HG02759 (cell line): ENCODE results near the gene TNFSF18.
A peak's percentile ranks its signal among the peaks of the same experiment; 100 is the strongest.

Experiments
- ATAC-seq: cut with Tn5 transposase; IDR thresholded peaks from one replicate; pipeline ENCODE4 v1.9.1; 2021; ENCODE audit warnings: mild to moderate bottlenecking, moderate library complexity; ENCODE audit not compliant: unreplicated experiment

Gene TNFSF18

GRCh38 chr1:173042806-173043205 is 7.9 kb downstream of the TNFSF18 start:
- no peak for ATAC-seq

- ATAC-seq: no peak
Measured at GRCh38 chr1:173039626-173040025, 11.1 kb downstream of the TNFSF18 start.

- no peak for ATAC-seq
Measured at GRCh38 chr1:173038875-173039554, 11.7 kb downstream of the TNFSF18 start.

GRCh38 chr1:173024543-173024942 is 26.2 kb downstream of the TNFSF18 start:
- no peak for ATAC-seq

- ATAC-seq: no peak
Measured at GRCh38 chr1:173023343-173023742, 27.4 kb downstream of the TNFSF18 start.

GRCh38 chr1:173020138-173020750 is 30.5 kb downstream of the TNFSF18 start:
- peak; percentile 80 for ATAC-seq

- no peak for ATAC-seq
Measured at GRCh38 chr1:173017792-173018191, 32.9 kb downstream of the TNFSF18 start.

GRCh38 chr1:173016419-173016818 is 34.3 kb downstream of the TNFSF18 start:
- ATAC-seq: no peak

GRCh38 chr1:173015629-173016028 is 35.1 kb downstream of the TNFSF18 start:
- no peak for ATAC-seq

- ATAC-seq: no peak
Measured at GRCh38 chr1:173014160-173014559, 36.6 kb downstream of the TNFSF18 start.

- no peak for ATAC-seq
Measured at GRCh38 chr1:173012126-173012525, 38.6 kb downstream of the TNFSF18 start.

GRCh38 chr1:173009597-173009996 is 41.1 kb downstream of the TNFSF18 start:
- no peak for ATAC-seq

GRCh38 chr1:173005196-173005864 is 45.4 kb downstream of the TNFSF18 start:
- no peak for ATAC-seq

- ATAC-seq: no peak
Measured at GRCh38 chr1:173002891-173003838, 47.6 kb downstream of the TNFSF18 start.

- ATAC-seq: no peak
Measured at GRCh38 chr1:172999349-172999748, 51.4 kb downstream of the TNFSF18 start.

GRCh38 chr1:172997941-172998361 is 52.8 kb downstream of the TNFSF18 start:
- ATAC-seq: no peak

GRCh38 chr1:172993640-172994039 is 57.1 kb downstream of the TNFSF18 start:
- no peak for ATAC-seq

- no peak for ATAC-seq
Measured at GRCh38 chr1:172991674-172992400, 58.9 kb downstream of the TNFSF18 start.

GRCh38 chr1:172990598-172991215 is 60.0 kb downstream of the TNFSF18 start:
- ATAC-seq: no peak
